K562 (cell line): ENCODE data around the gene MARCHF9. TPM values are rescaled to one million over a fixed set of nuclear protein-coding genes. Genes with fewer than 3 reads are reported as not detected.
A peak's percentile ranks its signal among the peaks of the same experiment; 100 is the strongest.

Experiments used
- ATAC-seq: fragments of 200-7000 bp; cut with Tn5 transposase; 3 replicates; pipeline ENCODE4 v1.9.1; 2020; ENCODE audit warnings: moderate library complexity
- BruUV-seq: library from RNA; stranded (reverse); fragments of 400-500 nt; replicated peaks from 2 replicates; lab custom pipeline; 2021; lab: Mats Ljungman, UMichigan
- CTCF ChIA-PET: fragments of 300-600 bp; formaldehyde crosslinking; extraction: SDS; loops from one replicate; lab custom pipeline; 2021; ENCODE audit warnings: low intra/inter-chr PET ratio; lab: Yijun Ruan, JAX
- POLR2A ChIA-PET: fragments of 300-600, 350-650 bp; sonication (Branson Sonifier 250); formaldehyde crosslinking; extraction: SDS; loops from one replicate; lab custom pipeline; 2021; ENCODE audit warnings: antibody characterized with exemption, inconsistent platforms; lab: Yijun Ruan, JAX
- DNase-seq, 4 experiments: peaks; one replicate each; pipeline versions ENCODE4 v3.0.0 to v3.0.0-alpha.2; 2011 to 2018; ENCODE audit warnings: low spot score in 3 of 4, mixed read lengths in 3 of 4; ENCODE audit errors: extremely low read depth in 1 of 4
- FAIRE-seq: peaks from 2 replicates; lab custom pipeline; 2011; peaks lifted over from hg19 to GRCh38; lab: Jason Lieb, UNC
- H2AFZ ChIP-seq: 2 replicates; pipeline ENCODE4 v1.6.0; 2011; ENCODE audit warnings: low read depth, low read length, control low read depth, inconsistent platforms
- H3K27ac ChIP-seq: fragments of 200-600 bp; 3 replicates; pipeline ENCODE4 v1.8.0; 2011; ENCODE audit warnings: low read depth, mild to moderate bottlenecking, control low read depth, inconsistent platforms, low read length, moderate library complexity, mixed read lengths; ENCODE audit errors: extremely low read depth
- H3K27me3 ChIP-seq, 2 experiments: fragments of 300-600 bp in 1 of 2; 2 replicates in 1 of 2; 3 replicates in 1 of 2; pipeline versions ENCODE4 v1.6.0 to v1.8.0; 2011; ENCODE audit warnings: inconsistent platforms in 2 of 2, low read length in 2 of 2, mild to moderate bottlenecking in 1 of 2, mixed read lengths in 1 of 2, moderate library complexity in 1 of 2; ENCODE audit not compliant: control insufficient read depth in 2 of 2, insufficient read depth in 2 of 2
- H3K36me3 ChIP-seq: fragments of 300-600 bp; 3 replicates; pipeline ENCODE4 v1.8.0; 2011; ENCODE audit warnings: mild to moderate bottlenecking, low read length, inconsistent platforms; ENCODE audit not compliant: control insufficient read depth, insufficient read depth
- H3K4me1 ChIP-seq, 2 experiments: fragments of 200-600 bp in 1 of 2; replicated peaks in 1 of 2; 2 replicates in 1 of 2; 3 replicates in 1 of 2; pipeline versions ENCODE4 v1.5.1 to v1.8.0; 2011; ENCODE audit warnings: inconsistent platforms in 2 of 2, low read length in 2 of 2, mild to moderate bottlenecking in 1 of 2, mixed read lengths in 1 of 2, moderate library complexity in 1 of 2; ENCODE audit not compliant: control insufficient read depth in 2 of 2, insufficient read depth in 2 of 2
- H3K4me2 ChIP-seq: 2 replicates; pipeline ENCODE4 v1.6.1; 2011; ENCODE audit warnings: low read length, control low read depth, inconsistent platforms, mixed read lengths; ENCODE audit not compliant: insufficient read depth
- H3K4me3 ChIP-seq: fragments of 200-600 bp; sonication (generic), shearing (Covaris generic); 2 replicates; pipeline ENCODE4 v1.5.1; 2016; ENCODE audit warnings: control low read depth, inconsistent platforms
- H3K79me2 ChIP-seq: fragments of 200-600 bp; 3 replicates; pipeline ENCODE4 v1.8.0; 2011; ENCODE audit warnings: low read length, inconsistent platforms; ENCODE audit not compliant: control insufficient read depth, insufficient read depth
- H3K9ac ChIP-seq, 2 experiments: 2 replicates each; pipeline versions ENCODE4 v1.6.0 to v1.6.1; 2011; ENCODE audit warnings: low read depth in 2 of 2, low read length in 2 of 2, control low read depth in 1 of 2, inconsistent platforms in 1 of 2, mild to moderate bottlenecking in 1 of 2, mixed read lengths in 1 of 2; ENCODE audit not compliant: insufficient read depth in 1 of 2
- H3K9me1 ChIP-seq: one replicate; pipeline ENCODE4 v1.6.0; 2011; ENCODE audit warnings: inconsistent platforms, mild to moderate bottlenecking, low read length, moderate library complexity; ENCODE audit not compliant: control insufficient read depth, insufficient read depth
- H3K9me3 ChIP-seq: replicated peaks from 2 replicates; pipeline ENCODE4 v1.5.1; 2011; ENCODE audit warnings: low read depth, low read length, inconsistent platforms; ENCODE audit not compliant: control insufficient read depth, insufficient read depth
- H4K20me1 ChIP-seq: replicated peaks from 2 replicates; pipeline ENCODE4 v1.6.1; 2011; ENCODE audit warnings: low read length, inconsistent platforms, mixed read lengths; ENCODE audit not compliant: control insufficient read depth, insufficient read depth
- CREBBP ChIP-seq: IDR thresholded peaks from one replicate; pipeline ENCODE4 v1.6.1; 2012; ENCODE audit warnings: low read depth, mild to moderate bottlenecking, control low read depth, inconsistent platforms, low read length
- DPF2 ChIP-seq: fragments of 450-650 bp; IDR thresholded peaks from 2 replicates; pipeline ENCODE4 v1.6.1; 2016
- FOXK2 ChIP-seq, 2 experiments: fragments of 450-650 bp; IDR thresholded peaks in 1 of 2; conservative IDR thresholded peaks in 1 of 2; 2 replicates each; pipeline ENCODE4 v1.6.1; 2016; ENCODE audit warnings: low read depth in 2 of 2, mild to moderate bottlenecking in 1 of 2
- ILF3 ChIP-seq: fragments of 450-650 bp; IDR thresholded peaks from 2 replicates; pipeline ENCODE4 v1.6.1; 2018; ENCODE audit warnings: antibody characterized with exemption, mild to moderate bottlenecking, moderate library complexity, borderline replicate concordance
- RAD21 ChIP-seq, 2 experiments: fragments of 250-450 bp in 1 of 2; fragments of 450-650 bp in 1 of 2; sonication (Bioruptor Pico) in 1 of 2; formaldehyde crosslinking in 1 of 2; IDR thresholded peaks in 1 of 2; conservative IDR thresholded peaks in 1 of 2; 2 replicates each; pipeline versions ENCODE4 v1.4.0 to v1.8.0; 2020 to 2022; ENCODE audit warnings: mild to moderate bottlenecking in 2 of 2, moderate library complexity in 1 of 2
- ZNF232 ChIP-seq: sonication (generic); formaldehyde crosslinking; IDR thresholded peaks from 2 replicates; pipeline ENCODE4 v1.8.0; 2022; ENCODE audit warnings: mild to moderate bottlenecking, missing genetic modification reagents
- ZNF347 ChIP-seq: fragments of 450-650 bp; formaldehyde crosslinking; IDR thresholded peaks from 2 replicates; pipeline ENCODE4 v1.4.0; 2020; ENCODE audit warnings: low read depth, mild to moderate bottlenecking, moderate library complexity
- ZNF79 ChIP-seq: fragments of 250-450 bp; sonication (Bioruptor Pico); IDR thresholded peaks from 2 replicates; pipeline ENCODE4 v1.4.0; 2020; ENCODE audit warnings: low read depth, mild to moderate bottlenecking, moderate library complexity
- WGBS: fragments of 100-300 bp; shearing (Covaris generic); methylation state at CpG from one replicate; pipeline ENCODE4 v1.1.6; 2016; ENCODE audit warnings: low coverage, mixed read lengths; ENCODE audit not compliant: insufficient coverage; ENCODE audit errors: missing lambda C conversion rate; 5-methylcytosine and 5-hydroxymethylcytosine counted together
- in situ Hi-C: fragments of 300-500 bp; cut with MboI; formaldehyde crosslinking; loops from 4 replicates; pipeline ENCODE4 v1.15.0; 2018; ENCODE audit warnings: inconsistent platforms, mixed read lengths
- intact Hi-C: fragments of 100-400 bp; cut with micrococcal nuclease; formaldehyde crosslinking; loops from 2 replicates; pipeline ENCODE4 v1.14.2; 2022
- polyA plus RNA-seq, 8 experiments: library from polyadenylated mRNA; depleted of rRNA in 4 of 8; stranded (reverse) in 5 of 8; unstranded in 3 of 8; fragments of >200 nt; fragmentation: Nextera tagmentation in 2 of 8; fragmentation: Illumina TruSeq in 1 of 8; extraction: Ambion mirVana in 2 of 8; extraction: Trizol in 1 of 8; gene quantifications; 2 replicates each; pipeline versions ENCODE4 v1.2.1 to v1.2.3, GENCODE V29; 2011 to 2014; ENCODE audit warnings: inconsistent platforms in 1 of 8, missing spikeins in 1 of 8
- total RNA-seq, 7 experiments: library from RNA; depleted of rRNA in 6 of 7; stranded (reverse); fragments of >200 nt in 6 of 7; fragmentation: Illumina TruSeq in 2 of 7; extraction: Trizol in 2 of 7; gene quantifications; 2 replicates each; pipeline versions ENCODE4 v1.2.1 to v1.2.3, GENCODE V29; 2011 to 2021; ENCODE audit warnings: low replicate concordance in 1 of 7
- TF ChIP-seq, protein P1 (sequence below): fragments of 250-450 bp; sonication (Bioruptor Pico); IDR thresholded peaks from 2 replicates; pipeline ENCODE4 v1.8.0; 2021; ENCODE audit warnings: borderline replicate concordance, mild to moderate bottlenecking, moderate library complexity; ENCODE audit not compliant: poor library complexity, severe bottlenecking
- TF ChIP-seq, protein P2 (sequence below): sonication (generic); formaldehyde crosslinking; IDR thresholded peaks from 2 replicates; pipeline ENCODE4 v1.4.0; 2020; ENCODE audit warnings: mild to moderate bottlenecking, missing genetic modification reagents
- TF ChIP-seq, protein P3 (sequence below): fragments of 450-650 bp; IDR thresholded peaks from 2 replicates; pipeline ENCODE4 v1.6.1; 2017; ENCODE audit warnings: antibody characterized with exemption
- TF ChIP-seq, protein P4 (sequence below): sonication (generic); formaldehyde crosslinking; IDR thresholded peaks from 2 replicates; pipeline ENCODE4 v1.8.0; 2022; ENCODE audit warnings: missing genetic modification reagents, mild to moderate bottlenecking, moderate library complexity, borderline replicate concordance

The MARCHF9 gene
- total and polyA plus RNA-seq, 9 of the 15 experiments (the other 6 are each of a cell fraction or from before 2014, with no cell fraction given): 0.80 to 12.4 (median 6.2) TPM

DNA sequence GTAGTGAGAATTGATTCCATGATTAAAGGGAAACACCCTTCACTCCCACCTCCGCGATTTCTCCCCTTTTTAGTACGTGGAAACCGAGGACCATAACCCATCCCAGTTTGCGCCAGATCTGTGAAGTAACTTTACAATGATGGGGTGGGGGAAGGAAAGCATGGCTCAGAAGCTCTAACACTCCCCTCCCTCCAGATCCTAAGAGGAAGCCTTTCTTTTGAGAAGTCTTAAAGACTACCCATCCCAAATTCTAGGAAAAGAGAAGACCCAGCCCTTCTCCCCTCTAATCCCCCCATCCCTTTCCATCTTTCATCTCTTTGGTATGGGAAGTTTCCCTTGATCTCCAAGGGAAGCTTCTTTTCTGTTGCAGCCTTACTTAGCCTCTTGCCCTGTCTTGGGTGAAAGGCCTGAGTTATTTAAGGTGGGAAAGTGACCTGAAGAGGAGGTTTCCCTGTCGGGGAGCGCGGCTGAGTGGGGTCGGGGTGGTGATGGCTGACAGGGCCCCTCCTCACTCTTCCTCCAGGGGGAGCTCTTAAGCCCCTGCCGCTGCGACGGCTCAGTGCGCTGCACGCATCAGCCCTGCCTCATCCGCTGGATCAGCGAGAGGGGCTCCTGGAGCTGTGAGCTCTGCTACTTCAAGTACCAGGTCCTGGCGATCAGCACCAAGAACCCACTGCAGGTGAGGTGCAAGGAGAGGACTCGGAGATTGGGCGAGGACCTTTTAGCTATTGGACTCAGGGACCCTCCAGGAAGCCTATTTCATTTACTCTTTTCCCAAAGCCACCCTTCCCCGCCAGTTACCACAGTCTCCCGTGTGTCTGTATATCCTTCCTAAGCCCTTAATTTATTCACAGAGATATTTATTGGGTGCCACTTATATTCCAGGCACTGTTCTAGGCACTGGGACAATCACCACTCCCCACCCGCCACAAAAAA, 1.8 kb downstream of the MARCHF9 start (continued):
- TF ChIP-seq, protein P1, sequence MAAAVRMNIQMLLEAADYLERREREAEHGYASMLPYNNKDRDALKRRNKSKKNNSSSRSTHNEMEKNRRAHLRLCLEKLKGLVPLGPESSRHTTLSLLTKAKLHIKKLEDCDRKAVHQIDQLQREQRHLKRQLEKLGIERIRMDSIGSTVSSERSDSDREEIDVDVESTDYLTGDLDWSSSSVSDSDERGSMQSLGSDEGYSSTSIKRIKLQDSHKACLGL (CRISPR knock-in tag): no peak
- peak; percentile 38 to 64 for TF ChIP-seq RAD21 (CRISPR knock-in tag; conservative IDR thresholded peaks at IDR 0.05 in 1 of 2, IDR thresholded peaks at IDR 0.05 in 1 of 2)
- no peak for TF ChIP-seq ZNF347 (CRISPR knock-in tag)
- no peak for TF ChIP-seq ZNF232

DNA sequence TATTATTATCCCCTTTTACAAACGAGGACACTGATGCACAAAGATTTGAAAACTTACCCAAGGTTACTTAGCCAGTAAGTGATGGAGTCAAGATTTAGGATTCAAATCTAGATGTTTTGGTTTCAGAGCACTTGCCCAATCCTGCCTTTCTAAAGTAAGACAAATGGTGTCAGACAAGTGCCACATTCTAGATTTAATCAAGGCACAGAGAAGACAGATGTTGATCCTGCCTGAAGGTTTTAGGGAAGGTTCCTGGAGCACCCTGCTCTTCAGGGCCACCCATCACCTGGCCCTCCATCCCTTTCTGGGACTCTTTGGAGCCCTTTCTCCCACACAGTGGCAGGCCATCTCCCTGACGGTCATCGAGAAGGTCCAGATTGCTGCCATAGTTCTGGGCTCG, 2.9 kb downstream of the MARCHF9 start:
- ATAC-seq (no peak), FAIRE-seq (no peak), DNase-seq (no peak)
- POLR2A ChIA-PET: interaction anchor here (2.3 kb wide), 1 partner anchor 10 kb away, joined by 26 read pairs; the partner anchor contains the start of gene CYP27B1
- in situ Hi-C loops (no loop called here), intact Hi-C loops (loop anchor here (2.0 kb wide), 1 partner anchor 57 kb away; no protein-coding TSS in a partner anchor)
- 82% methylated on average over 4 of the region's 4 CpGs for WGBS
- Histone ChIP-seq H3K4me2 (no peak overlapping the region), H4K20me1 (no peaks in the 10 kb centered on the region), H3K4me1 (peaks cover 27 to 28% of the 10 kb centered on the region in 2 experiments), H2AFZ (no peak overlapping the region), H3K79me2 (peaks cover 11% of the 10 kb centered on the region; the same call in 2 of the 3 replicates), H3K27me3 (no peaks in the 10 kb centered on the region), H3K36me3 (peaks cover 15% of the 10 kb centered on the region; the same call in 2 of the 3 replicates), H3K9me1 (no peaks in the 10 kb centered on the region), H3K9me3 (no peaks in the 10 kb centered on the region), H3K4me3 (no peak overlapping the region), H3K9ac (no peak overlapping the region), H3K27ac (no peak overlapping the region)
- BruUV-seq: no TSS peak
- CTCF ChIA-PET: no interaction called here
- TF ChIP-seq, protein P2, sequence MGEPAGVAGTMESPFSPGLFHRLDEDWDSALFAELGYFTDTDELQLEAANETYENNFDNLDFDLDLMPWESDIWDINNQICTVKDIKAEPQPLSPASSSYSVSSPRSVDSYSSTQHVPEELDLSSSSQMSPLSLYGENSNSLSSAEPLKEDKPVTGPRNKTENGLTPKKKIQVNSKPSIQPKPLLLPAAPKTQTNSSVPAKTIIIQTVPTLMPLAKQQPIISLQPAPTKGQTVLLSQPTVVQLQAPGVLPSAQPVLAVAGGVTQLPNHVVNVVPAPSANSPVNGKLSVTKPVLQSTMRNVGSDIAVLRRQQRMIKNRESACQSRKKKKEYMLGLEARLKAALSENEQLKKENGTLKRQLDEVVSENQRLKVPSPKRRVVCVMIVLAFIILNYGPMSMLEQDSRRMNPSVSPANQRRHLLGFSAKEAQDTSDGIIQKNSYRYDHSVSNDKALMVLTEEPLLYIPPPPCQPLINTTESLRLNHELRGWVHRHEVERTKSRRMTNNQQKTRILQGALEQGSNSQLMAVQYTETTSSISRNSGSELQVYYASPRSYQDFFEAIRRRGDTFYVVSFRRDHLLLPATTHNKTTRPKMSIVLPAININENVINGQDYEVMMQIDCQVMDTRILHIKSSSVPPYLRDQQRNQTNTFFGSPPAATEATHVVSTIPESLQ (CRISPR knock-in tag): no peak
- TF ChIP-seq, protein P3, sequence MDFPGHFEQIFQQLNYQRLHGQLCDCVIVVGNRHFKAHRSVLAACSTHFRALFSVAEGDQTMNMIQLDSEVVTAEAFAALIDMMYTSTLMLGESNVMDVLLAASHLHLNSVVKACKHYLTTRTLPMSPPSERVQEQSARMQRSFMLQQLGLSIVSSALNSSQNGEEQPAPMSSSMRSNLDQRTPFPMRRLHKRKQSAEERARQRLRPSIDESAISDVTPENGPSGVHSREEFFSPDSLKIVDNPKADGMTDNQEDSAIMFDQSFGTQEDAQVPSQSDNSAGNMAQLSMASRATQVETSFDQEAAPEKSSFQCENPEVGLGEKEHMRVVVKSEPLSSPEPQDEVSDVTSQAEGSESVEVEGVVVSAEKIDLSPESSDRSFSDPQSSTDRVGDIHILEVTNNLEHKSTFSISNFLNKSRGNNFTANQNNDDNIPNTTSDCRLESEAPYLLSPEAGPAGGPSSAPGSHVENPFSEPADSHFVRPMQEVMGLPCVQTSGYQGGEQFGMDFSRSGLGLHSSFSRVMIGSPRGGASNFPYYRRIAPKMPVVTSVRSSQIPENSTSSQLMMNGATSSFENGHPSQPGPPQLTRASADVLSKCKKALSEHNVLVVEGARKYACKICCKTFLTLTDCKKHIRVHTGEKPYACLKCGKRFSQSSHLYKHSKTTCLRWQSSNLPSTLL: no peak
- TF ChIP-seq ZNF79 (CRISPR knock-in tag) (no peak), ILF3 (no peak), FOXK2 (conservative IDR thresholded peaks at IDR 0.05 in 1 of 2, IDR thresholded peaks at IDR 0.05 in 1 of 2; ENCODE audit: low read depth in 2 of 2) (no peak), DPF2 (no peak), CREBBP (no peak)
- TF ChIP-seq, protein P4, sequence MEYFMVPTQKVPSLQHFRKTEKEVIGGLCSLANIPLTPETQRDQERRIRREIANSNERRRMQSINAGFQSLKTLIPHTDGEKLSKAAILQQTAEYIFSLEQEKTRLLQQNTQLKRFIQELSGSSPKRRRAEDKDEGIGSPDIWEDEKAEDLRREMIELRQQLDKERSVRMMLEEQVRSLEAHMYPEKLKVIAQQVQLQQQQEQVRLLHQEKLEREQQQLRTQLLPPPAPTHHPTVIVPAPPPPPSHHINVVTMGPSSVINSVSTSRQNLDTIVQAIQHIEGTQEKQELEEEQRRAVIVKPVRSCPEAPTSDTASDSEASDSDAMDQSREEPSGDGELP: no peak
